GM21447 (cell line): ENCODE data around the gene MAN1C1.
"Not testable (repeated sequence)": the region's sequence is repeated elsewhere in the genome, so short reads cannot be mapped to it uniquely, and the experiment has no call there.

Experiments used
- ATAC-seq: cut with Tn5 transposase; IDR thresholded peaks from one replicate; pipeline ENCODE4 v1.9.1; 2021; ENCODE audit not compliant: unreplicated experiment

MAN1C1 gene

DNA sequence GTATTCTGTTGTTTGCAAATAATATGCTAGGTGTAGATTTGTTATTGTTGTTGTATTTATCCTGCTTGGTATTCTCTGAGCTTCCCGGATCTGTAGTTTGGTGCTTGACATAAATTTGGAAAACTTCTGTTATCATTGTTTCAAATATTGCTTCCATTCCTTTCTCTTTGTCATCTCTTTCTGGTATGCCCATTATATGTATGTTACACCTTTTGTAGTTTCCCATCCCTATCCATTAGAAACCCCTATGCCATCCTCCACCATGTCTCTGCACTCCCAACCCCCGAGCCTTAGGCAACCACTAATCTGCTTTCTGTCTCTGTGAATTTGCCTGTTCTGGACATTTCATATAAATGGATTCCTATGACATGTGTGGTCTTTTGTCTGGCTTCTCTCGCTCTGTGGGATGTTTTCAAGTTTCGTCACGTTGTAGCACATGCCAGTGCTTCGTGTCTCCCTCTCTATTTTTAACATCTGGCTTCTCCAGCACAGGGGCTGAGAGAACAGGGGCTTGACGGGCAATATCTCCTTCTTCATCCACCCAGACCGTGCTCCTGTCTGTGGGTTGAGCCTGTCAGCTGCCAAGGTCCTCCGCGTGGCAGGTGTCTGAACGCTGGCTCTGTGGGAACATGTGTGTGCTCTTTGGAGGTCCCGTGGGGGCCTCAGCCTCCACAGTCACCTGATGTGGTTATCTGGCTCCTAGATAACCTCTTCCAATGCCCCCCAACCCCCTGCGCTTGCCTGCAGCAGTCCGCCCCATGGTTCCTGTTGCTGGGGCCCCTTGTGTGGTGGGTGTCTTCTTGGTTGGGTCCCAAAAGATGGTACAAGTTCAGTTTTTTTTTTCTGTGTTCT is 32.8 kb upstream of the MAN1C1 start:
- ATAC-seq = no peak

DNA sequence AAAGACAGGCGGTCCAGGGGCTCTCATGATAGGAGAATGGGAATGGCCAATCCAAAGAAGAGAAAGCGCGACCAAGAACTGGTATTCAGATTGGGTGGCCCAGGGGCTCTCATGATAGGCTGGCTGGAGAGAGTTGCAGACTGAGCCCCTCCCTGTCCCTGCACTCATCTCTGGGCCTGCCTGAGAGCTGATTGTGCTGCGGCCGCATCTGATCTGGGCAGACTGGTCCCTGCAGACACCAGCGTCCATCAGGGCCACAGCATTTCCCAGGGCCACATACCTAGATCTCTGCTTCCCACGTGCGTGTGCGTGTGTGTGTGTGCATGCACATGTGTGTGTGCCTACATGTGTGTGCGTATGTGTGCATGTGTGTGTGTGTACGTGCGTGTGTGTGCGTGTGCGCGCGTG is 30.4 kb upstream of the MAN1C1 start:
- no peak for ATAC-seq

DNA sequence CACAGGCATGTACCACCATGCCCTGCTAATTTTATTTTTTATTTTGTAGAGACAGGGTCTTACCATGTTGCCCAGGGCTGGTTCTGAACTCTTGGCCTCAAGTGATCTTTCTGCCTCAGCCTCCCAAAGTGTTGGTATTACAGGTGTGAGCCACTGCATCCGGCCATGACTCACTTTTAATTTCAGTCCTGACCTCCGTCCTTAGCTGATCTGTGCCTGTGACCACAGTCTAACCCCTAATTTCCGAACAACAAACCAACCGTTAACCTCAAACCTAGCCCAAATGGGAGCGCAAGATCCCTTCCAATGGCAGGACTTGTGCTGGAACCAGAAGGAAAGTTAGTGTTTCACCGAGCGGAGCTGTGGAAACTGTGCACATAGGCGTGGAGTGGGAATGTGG is 29.3 kb upstream of the MAN1C1 start:
- ATAC-seq = no peak

DNA sequence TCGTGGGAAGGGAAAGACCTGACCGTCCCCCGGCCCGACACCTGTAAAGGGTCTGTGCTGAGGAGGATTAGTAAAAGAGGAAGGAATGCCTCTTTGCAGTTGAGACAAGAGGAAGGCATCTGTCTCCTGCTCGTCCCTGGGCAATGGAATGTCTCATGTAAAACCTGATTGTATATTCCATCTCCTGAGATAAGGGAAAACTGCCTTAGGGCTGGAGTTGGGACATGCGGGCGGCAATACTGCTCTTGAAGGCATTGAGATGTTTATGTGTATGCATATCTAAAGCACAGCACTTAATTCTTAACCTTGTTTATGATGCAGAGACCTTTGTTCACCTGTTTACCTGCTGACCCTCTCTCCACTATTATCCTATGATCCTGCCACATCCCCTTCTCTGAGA is 28.4 kb upstream of the MAN1C1 start:
- not testable (repeated sequence) for ATAC-seq

DNA sequence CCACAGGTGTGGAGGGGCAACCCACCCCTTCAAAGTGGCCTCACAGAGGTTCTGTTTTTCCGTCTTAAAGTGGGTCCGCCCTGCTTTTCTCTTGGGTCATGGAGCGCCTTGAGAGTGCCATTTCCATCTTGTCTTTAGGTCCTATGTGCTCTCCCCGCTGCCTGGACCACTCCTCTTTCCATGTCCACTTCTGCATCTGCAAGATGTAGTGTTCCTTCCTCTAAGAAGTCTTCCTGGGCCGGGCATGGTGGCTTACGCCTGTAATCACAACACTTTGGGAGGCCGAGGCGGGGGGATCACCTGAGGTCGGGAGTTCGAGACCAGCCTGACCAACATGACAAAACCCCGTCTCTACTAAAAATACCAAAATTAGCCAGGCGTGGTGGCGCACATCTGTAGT is 27.8 kb upstream of the MAN1C1 start:
- ATAC-seq = not testable (repeated sequence)

DNA sequence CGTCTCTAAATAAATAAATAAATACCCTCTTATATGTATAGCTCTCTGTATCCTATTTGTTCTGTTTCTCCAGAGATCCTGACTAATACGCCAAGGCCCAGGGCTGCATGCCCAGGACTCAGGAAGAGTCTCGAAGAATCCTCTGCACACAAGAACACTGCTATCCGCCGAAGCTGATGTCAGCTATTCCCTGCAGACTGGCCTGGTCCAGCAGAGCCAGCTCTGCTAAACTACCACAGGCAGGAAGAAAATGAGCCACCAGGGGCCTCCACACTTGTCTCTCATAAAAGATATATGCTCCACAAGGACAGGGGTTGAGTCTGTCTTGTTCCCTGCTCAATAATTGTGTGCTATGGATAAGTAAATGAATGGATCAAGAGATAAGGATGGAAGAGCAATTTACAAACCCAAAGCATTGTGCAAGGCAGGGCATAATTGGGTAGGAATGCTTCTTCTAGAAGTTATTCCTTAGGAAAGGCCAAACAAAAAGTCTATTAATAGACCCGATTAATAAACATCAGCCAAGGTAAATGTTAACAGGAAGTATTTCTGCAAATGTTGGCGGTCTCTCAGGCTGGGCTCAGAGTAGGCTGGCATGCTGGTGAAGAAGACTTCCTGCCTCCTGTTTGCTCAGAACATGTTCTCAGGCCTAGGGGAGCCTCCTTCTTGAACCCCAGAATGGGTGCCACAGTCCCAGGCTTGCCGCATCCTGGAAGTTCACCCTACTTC is 26.3 kb upstream of the MAN1C1 start:
- no peak for ATAC-seq

DNA sequence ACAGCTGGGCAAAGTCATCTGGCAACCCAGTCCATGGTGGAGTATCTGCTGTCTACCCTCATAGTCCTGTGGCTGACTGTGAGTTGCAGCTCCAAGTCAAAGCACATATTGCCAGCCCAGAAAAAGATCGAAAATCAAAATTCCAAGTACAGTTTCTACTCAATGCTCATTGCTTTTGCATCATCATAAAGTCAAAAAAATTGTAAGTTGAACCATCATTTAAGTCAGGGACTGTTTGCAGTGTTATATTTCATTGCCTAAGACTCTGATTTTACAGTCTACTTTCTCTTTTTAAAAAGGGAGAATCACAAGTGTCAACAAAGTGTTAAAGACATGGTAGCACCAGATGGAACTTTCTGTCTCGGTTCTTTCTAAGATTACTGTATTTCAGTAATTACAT is 22.7 kb upstream of the MAN1C1 start:
- no peak for ATAC-seq

DNA sequence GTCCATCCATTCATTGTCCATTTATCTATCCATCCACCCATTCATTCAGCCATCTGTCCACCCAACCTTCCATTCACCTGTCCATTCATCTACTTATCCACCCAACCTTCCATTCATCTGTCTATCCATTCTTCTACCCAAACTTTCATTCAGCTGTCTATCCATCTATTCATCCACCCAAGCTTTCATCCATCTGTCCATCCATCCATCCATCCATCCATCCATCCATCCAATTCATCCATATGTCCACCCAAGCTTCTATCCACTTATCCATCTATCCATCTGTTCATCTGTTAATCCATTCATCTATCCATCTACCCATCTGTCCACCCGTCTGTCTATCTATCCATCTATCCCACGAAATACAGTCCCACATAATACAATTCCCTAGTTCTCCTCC is 21.6 kb upstream of the MAN1C1 start:
- ATAC-seq = no peak

DNA sequence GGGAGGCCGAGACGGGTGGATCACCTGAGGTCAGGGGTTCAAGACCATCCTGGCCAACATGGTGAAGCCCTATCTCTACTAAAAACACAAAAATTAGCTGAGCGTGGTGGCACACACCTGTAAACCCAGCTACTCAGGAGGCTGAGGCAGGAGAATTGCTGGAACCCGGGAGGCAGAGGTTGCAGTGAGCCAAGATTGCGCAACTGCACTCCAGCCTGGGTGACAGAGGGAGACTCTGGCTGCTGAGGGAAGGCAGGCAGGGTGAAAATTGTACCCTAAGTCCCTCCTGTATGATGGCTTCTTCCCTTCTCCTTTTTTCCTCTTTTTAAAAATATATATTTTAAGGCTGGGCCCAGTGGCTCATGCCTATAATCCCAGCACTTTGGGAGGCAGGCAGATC is 19.9 kb upstream of the MAN1C1 start:
- ATAC-seq = not testable (repeated sequence)

DNA sequence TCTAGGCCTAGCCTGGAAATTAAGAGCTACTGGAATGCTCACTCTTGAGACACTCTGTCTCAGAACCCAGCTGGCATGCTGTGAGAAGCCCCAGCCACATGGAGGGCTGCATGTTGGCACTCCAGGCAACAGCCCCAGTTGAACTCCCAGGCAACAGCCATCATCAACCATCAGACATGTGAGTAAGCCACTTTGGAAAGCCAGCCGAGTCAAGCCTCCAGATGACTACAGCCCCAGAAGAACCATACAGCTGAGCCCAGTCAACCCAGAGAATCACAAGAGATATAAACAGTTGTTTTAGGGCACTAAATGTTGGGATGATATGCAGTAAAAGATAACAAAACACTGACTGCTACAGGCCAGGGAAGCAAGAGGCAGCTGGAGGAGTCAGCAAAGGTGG is 17.7 kb upstream of the MAN1C1 start:
- no peak for ATAC-seq

DNA sequence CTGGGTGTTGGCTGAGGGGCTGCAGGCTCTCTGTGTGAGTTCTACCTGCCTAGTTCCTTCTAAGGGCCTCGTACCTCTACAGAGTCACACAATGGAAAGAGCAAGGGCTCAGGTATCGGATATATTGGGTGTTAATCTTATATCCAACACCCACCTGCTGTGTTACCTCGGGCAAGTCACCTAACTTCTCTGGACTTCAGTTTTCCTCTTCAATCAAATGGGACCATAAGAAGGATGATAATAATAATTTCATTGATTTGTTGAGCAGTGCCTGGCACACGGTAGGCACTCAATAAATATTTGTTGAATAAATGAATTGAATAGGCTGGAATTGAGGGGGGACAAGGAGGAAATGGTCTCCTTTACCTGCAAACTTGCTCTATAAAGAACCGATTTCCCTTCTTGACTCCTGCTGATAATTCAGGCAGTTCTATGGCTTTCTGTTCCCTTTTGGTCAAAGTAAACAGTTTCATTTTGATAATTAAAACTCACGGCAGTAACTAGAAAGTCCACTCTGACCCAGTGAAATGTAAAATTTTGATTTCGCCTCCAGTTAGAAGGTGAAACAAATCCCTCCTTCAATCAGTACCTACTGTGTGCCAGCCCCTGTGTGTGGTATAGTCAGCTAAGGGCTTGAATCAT is 16.5 kb upstream of the MAN1C1 start:
- ATAC-seq = no peak

DNA sequence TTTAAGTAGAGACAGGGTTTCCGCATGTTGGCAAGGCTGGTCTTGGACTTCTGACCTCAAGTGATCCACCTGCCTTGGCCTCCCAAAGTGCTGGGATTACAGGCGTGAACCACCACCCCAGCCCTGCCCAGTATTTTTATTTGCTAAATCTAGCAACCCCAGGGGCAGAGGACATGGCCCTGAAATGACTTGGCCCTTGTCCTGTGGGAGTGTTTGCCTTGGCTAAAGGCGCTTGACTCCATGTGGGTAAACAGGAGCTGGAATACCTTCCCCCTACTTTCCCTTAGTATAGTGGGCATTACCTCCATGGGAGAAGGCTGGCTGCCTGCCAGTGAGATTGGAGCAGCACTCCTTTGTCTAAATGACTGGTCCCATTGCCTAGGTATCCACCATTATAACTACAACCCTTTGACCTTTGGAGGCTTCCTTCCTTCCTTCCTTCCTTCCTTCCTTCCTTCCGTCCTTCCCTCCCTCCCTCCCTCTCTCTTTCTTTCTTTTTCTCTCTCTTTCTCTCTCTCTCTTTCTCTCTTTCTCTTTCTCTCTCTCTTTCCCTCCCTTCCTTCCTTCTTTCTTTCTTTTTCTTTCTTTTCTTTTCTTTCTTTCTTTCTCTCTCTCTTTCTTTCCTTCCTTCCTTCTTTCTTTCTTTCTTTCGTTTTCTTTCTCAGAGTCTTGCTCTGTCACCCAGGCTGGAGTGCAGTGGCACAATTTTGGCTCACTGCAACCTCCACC is 15.5 kb upstream of the MAN1C1 start:
- ATAC-seq = not testable (repeated sequence)

DNA sequence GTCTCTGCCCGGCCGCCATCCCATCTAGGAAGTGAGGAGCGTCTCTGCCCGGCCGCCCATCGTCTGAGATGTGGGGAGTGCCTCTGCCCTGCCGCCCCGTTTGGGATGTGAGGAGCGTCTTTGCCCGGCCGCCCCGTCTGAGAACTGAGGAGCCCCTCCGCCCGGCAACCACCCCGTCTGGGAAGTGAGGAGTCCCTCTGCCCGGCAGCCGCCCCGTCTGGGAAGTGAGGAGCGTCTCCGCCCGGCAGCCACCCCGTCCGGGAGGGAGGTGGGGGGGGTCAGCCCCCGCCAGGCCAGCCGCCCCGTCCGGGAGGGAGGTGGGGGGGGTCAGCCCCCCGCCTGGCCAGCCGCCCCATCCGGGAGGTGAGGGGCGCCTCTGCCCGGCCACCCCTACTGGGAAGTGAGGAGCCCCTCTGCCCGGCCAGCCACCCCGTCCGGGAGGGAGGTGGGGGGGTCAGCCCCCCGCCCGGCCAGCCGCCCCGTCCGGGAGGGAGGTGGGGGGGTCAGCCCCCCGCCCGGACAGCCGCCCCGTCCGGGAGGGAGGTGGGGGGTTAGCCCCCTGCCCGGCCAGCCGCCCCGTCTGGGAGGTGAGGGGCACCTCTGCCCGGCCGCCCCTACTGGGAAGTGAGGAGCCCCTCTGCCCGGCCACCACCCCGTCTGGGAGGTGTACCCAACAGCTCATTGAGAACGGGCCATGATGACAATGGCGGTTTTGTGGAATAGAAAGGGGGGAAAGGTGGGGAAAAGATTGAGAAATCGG is 12.6 kb upstream of the MAN1C1 start:
- not testable (repeated sequence) for ATAC-seq

DNA sequence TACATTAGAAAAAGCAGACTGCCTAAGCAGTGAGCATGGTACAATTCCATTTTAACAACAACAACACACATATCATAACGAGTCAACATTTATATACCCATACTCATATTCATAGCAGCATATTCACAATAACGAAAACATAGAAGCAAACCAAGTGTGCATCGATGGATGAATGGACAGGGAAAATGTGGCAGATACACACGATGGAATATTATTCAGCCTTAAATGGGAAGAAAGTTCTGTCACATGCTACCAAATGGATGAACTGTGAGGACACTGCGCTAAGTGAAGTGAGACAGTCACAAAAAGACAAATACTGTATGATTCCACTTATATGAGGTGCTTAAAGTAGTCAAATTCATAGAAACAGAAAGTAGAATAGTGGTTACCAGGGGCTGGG is 9.5 kb upstream of the MAN1C1 start:
- no peak for ATAC-seq

DNA sequence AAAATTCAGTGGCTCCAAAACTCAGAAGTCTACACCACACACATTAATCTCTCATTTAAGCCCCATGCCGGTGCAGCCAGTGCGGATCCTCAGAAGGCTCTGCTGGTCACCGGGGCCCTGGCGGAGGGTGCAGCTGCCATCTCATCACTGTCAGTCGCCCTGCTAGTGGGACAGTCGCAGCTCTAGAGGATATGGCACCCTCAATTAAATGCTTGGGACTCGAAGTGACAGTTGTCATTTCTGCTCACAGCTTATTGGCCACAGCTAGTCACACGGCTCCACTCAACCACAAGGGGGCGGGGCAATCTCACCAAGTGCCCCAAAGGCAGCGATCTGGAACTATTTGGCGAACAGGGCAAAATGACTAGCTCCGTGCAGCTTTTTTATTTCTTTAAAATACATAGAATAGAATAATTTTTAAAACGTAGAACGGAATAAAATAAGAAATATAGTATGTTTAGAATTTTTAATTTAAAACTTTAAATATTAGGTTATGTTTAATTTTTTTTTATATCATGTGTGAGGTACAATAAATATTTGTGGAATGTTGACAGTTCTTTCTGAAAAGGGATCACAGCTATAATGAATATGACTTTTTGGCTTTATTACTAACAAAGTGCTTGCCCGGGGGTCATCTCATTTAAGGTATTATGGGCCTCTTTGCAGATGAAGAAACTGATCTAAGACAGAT is 8.0 kb upstream of the MAN1C1 start:
- ATAC-seq = no peak

DNA sequence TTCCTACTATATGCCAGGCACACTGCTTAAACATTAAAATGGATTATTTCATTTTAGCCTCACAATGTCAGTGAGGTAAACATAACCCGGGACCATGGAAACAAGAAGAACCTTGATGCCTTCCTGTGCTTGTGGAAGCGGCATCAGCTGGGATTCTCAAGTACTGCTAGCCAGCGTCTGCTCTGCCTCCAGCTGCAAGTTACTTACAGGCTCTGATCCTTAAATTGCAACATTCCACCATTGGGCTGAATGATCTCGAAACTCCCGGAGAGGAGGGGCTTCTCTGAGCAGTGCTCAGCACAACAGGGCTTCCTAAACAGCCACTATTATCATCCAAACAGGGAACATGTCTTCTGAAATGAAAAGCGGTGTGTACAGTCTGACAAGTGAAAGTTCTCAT is 6.7 kb upstream of the MAN1C1 start:
- no peak for ATAC-seq

DNA sequence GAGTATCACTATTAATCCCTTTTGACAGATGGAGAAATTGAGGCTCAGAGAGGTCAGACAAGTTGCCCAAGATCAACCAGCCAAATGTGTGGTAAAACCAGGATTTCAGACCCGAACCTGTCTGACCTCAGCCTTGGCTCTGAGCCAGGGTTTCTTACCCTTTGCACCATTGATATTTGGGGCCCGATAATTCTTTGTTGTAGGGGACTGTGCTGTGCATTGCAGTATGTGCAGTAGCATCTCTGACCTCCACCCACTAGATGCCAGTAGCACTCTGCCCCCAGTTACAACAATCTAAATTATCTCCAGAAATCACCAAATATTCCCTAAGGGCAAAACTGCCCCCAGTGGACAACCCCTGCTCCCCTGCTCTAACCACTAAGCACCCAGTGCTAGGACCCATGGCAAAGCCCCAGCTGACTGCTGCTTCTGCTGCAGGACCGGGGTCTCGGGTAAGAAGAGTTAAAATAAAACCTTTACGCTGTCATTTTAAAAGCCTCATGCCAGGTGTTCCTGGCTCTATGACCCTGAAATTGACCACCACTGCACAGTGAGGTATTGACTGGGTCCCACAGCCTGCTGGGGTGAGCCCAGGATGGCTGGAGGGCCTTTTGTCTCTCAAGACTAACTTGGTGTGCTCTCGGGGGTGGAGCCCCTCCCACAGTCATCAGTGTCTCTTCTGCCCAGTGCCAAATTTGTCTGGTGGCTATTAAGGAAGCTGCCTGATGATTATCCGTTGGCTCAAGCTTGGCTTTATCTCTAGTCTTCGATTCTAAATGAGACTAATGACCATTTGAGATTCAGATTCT is 5.6 kb upstream of the MAN1C1 start:
- no peak for ATAC-seq

DNA sequence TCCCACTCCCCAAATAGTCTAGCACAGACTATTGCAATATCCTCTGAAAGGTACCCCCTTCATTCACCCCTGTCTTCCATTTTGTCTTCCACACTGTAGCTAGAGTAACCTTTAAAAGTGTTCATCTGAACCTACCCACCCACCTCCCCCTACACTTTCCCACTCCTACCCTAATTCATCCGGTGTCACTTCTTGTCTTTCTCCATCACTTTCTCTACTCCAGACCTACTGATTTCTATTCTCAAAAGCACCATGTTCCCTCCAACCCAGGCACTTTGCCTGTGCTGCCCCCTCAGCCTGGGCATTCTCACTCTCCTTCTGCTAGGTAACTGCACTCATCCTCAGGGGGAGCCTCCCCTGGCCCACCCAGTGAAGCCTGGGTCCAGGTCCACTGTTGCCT is 4.7 kb upstream of the MAN1C1 start:
- ATAC-seq = no peak

DNA sequence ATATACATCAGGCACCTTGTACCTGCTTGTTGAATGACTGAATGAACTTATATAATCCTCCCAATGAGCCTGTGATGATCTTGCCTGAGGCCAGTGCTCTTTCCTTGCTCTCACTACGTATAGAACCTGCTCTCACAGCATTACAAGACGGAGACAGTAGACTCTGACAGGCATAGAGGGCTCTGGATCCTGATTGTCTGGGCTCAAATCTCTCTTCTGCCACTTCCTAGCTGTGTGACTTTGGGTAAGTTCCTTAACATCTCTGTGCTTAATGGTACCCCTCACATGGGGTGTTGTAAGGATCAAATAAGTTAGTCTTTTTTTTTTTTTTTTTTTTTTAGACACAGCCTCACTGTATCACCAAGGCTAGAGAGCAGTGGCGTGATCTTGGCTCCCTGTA is 4.2 kb upstream of the MAN1C1 start:
- no peak for ATAC-seq
